ENCODE data around the gene DGKI.

DNA sequence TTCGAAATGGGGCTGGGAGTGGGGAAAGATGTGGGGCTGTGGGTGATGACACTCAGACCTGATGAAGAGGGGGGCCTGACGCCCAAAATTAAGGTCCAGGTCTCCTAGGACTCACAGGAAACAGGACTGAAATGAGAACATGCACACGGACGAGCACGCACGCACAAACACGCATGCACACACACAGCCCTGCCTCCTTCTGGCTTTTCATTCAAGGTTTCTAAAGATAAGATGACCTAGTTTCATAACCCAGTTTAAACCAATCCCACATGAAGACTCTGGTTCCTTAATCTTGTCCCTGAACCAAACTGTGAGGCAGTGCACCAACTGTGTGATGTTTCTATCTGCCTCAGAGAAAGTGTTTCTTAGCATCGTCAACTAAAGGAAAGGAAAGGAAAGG lies 162.0 kb downstream of the DGKI start:
- TF ChIP-seq, protein P1, sequence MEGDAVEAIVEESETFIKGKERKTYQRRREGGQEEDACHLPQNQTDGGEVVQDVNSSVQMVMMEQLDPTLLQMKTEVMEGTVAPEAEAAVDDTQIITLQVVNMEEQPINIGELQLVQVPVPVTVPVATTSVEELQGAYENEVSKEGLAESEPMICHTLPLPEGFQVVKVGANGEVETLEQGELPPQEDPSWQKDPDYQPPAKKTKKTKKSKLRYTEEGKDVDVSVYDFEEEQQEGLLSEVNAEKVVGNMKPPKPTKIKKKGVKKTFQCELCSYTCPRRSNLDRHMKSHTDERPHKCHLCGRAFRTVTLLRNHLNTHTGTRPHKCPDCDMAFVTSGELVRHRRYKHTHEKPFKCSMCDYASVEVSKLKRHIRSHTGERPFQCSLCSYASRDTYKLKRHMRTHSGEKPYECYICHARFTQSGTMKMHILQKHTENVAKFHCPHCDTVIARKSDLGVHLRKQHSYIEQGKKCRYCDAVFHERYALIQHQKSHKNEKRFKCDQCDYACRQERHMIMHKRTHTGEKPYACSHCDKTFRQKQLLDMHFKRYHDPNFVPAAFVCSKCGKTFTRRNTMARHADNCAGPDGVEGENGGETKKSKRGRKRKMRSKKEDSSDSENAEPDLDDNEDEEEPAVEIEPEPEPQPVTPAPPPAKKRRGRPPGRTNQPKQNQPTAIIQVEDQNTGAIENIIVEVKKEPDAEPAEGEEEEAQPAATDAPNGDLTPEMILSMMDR (conservative IDR thresholded peaks at IDR 0.05; ENCODE audit: low read depth, low read length) = no peak
- TF ChIP-seq EZH2 (IDR thresholded peaks at IDR 0.05; ENCODE audit: borderline replicate concordance, low read depth, low read length, poor library complexity, severe bottlenecking) = no peak
